Activated CD8-positive, alpha-beta memory T cell treated with anti-CD3 and anti-CD28 coated beads for 48 hours (primary cell): Measurements from ENCODE around the gene ZSWIM5.
"Not testable (repeated sequence)": the region's sequence is repeated elsewhere in the genome, so short reads cannot be mapped to it uniquely, and the experiment has no call there.

Experiments
- DNase-seq, 3 experiments: peaks; one replicate each; pipeline ENCODE4 v3.0.0-alpha.2; 2020; ENCODE audit warnings: low read depth in 2 of 3, low spot score in 2 of 3

ZSWIM5 gene

DNA sequence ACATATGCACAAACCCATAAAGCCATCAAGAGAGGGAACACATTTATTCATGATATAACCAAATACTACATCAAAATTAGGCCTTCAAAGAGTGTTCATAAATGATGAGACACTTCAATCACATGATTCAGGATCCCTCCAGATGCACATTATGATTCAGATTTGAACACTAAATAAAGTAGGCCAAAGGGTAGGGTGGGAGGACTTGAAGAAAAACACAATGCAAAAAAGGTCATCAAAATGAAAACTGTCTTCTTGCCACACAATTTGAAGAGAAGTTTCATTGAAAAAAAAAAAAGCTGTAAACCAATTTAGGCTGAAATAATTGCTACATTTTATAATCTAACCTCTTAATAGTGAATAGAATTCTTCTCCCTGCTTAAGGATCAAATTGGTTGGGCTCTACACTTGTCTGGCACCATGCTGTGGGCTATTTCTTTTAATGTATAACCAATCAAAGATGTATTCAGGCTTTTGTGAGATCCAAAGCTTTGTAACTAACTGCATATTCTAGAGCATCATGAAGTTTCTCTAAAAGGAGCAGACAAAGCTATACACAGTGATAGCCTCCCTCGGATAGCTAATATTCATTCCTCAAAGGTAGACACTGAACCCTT lies 58.1 kb downstream of the ZSWIM5 start:
- no peak for DNase-seq

DNA sequence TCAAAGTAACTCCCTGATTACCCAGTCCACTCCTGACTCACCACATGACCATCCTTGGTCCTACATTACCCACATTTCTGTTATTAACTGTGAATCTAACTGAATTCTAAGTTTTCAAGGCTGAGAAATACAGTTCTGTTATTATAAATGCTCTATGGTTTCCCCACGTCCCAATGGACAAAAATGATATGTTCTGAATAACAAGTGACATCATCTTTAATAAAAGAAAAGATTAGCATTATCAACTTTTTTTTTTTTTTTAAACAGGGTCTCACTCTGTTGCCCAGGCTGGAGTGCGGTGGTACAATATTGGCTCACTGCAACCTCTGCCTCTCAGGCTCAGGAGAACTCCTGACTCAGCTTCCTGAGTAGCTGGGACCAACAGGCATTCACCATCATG lies 59.6 kb downstream of the ZSWIM5 start:
- no peak for DNase-seq

DNA sequence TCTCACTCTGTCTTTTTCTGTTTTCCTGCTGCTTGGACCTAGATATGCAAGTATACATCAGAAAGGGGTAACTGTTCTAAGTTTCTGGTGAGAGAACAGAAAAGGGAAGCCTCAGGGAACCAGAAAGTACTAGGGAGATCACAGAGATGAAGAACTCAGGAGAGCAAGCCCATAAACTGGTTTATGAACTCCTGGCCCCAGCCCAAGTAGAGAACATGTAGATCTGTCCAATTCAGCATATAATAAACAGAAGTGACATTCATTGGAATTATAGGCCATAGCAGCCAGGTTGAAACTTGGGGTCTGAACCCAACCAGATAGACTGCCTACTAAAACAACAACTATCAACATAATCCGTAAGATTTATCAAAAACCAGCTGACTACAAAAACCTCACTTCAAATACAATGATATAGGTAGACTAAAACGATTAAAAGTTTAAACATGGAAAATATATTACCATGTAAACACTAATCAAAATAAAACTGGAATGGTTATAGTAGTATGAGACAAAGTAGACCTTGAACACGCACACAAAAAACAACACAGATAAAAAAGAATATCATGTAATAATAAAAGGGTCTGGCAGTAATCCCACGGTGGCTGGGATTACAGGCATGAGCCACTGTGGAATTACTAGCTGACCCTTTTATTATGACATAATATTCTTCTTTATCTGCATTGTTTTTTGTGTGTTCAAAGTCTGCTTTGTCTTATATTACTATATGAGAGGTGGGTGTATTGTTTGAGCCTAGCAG lies 65.0 kb downstream of the ZSWIM5 start:
- DNase-seq: no peak

DNA sequence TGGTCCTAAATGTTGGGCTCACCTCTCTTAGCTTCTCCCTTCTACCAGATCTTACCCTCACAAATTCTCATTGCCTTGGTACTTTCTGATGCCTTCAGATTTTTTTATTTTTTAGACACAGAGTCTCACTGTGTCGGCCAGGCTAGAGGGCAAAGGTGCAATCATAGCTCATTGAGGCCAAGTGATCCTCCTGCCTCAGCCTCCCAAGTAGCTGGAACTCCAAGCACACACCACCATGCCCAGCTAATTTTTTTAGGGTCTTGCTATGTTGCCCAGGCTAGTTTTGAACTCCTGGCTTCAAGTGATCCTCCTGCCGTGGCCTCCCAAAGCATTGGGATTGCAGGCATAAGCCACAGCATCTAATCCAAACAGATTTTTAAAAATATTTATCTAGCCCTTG lies 69.4 kb downstream of the ZSWIM5 start:
- no peak for DNase-seq

DNA sequence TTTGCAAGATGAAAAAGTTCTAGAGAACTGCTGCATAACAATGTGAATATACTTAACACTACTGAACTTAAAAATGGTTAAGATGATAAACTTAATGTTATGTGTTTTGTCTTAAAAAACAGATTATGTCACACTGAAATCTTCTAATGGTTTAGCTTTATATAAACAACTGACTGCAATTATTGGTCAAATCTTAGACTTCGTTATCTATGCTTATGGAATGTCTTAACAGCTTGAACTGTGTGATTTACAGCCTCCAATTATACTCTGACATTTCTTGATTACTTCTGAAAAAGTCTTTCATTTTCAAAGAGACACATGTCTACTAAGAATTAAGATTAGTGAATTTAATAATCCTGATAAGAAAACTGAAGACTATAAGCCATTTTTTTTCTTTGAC lies 71.1 kb downstream of the ZSWIM5 start:
- no peak for DNase-seq

DNA sequence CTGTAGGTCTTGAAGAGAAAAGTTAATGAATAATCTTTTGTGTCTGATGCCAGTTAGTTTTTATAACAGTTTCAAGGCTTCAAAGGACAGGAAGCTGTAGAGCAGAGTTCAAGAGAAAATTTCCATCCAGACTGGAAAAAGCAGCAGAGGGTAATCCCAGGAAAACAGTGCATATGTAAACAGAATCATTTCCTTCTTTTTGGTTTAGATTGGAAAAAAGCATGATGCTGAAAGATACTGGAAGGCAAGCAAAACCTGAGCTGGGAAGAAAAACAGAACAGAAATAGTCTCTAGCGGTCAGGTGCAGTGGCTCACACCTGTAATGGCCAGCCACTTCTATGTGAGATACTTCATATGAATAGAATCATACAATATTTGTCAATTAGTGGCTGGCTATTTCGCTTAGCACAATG lies 71.9 kb downstream of the ZSWIM5 start:
- DNase-seq: no peak

DNA sequence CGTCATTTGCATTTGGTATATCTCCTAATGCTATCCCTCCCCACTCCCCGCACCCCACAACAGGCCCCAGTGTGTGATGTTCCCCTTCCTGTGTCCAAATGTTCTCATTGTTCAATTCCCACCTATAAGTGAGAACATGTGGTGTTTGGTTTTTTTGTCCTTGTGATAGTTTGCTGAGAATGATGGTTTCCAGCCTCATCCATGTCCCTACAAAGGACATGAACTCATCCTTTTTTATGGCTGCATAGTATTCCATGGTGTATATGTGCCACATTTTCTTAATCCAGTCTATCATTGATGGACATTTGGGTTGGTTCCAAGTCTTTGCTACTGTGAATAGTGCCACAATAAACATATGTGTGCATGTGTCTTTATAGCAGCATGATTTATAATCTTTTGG lies 73.7 kb downstream of the ZSWIM5 start:
- DNase-seq: not testable (repeated sequence)

DNA sequence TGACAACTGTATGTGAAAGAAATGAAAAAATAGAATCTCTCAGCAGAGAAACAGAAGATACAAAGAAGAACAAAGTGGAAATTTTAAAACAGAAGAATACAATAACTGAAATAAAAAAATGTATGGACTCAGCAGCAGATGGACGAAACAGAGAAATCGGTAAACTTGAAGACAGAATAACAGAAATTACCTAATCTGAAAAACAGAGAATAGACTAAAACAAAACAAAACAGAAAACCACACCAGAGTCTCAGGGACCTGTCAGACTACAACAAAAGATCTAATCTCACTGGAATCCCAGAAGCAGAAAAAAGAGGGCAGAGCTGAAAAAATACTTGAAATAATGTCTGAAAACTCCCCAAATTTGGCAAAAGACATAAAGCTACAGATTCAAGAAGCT lies 83.0 kb downstream of the ZSWIM5 start:
- no peak for DNase-seq

DNA sequence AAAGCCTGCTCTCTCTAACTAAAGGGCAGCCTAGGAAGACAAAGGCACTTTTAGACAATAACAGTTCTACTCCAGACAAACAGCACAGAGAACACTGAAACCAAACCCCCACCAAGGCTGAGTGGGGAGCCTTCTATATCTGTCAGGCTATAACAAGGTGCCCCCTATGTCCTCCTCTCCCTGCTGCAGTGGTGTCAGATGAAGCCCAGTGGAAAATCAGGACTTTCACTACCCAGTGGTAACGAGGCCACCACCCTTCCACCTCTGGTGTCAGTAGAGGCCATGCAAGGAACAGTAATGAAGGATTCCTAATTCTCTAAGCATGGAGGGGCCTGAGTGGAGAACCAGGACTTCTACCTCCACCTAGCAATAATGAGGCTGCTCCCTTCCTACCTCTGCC lies 83.7 kb downstream of the ZSWIM5 start:
- no peak for DNase-seq

DNA sequence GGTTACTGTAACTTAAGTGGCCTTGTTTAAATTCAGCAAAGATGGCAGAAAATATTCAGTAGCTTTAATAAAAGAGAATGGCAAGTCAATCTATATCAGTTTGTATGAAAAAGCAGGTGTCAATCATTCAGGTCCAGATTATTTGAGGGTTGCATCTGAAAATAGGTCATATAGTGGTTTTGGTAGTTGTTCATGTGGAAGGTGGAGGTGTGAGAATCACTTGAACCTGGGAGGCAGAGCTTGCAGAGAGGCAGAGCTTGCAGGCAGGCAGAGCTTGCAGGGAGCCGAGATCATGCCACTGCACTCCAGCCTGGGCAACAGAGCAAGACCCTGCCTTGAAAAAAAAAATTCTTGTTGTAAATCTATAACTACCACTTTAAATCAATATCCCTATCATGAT lies 88.6 kb downstream of the ZSWIM5 start:
- DNase-seq: no peak

DNA sequence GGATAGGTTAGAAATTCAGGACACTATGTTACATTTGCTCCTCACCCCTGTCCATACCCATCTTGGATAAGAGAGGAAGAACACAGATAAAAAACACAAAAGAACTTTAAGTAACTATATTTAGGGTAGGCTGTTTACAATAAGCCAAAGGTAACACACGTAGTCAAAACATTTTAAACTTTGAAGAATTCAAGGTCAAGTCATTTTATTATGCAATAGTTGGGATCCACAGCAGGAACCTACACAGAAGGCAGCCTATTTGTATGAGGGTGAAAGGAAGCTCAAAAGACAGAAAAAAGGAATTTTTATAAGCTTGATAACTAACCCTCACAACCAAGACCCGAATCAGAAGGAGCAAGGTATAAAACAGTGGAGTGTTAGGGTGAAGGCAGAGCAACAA lies 89.6 kb downstream of the ZSWIM5 start:
- DNase-seq: no peak

DNA sequence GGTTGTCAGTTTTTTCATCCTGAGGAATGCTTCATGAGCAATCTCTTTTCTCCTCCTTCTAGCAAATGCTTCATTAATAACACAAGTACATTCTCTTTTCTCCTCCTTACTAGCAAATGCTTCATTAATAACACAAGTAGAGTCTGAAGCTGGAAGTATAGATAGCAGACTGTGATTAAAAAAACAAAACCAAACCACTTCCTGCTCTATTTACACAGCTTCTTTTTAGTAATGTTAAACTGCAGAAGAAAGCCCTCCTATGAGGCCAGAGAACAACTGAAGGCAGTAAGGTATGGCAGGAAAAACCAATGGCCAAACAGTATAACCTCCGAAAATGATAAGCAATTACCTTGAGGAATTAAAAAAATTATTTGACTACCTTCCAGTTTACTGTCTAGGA lies 90.1 kb downstream of the ZSWIM5 start:
- DNase-seq: no peak

DNA sequence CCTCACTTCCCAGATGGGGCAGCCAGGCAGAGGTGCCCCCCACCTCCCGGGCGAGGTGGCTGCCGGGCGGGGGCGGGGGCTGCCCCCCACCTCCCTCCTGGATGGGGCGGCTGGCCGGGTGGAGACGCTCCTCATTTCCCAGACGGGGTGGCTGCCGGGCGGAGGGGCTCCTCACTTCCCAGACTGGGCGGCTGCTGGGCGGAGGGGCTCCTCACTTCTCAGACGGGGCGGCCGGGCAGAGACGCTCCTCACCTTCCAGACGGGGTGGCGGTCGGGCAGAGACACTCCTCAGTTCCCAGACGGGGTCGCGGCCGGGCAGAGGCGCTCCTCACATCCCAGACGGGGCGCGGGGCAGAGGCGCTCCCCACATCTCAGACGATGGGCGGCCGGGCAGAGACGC lies 91.2 kb downstream of the ZSWIM5 start:
- not testable (repeated sequence) for DNase-seq

DNA sequence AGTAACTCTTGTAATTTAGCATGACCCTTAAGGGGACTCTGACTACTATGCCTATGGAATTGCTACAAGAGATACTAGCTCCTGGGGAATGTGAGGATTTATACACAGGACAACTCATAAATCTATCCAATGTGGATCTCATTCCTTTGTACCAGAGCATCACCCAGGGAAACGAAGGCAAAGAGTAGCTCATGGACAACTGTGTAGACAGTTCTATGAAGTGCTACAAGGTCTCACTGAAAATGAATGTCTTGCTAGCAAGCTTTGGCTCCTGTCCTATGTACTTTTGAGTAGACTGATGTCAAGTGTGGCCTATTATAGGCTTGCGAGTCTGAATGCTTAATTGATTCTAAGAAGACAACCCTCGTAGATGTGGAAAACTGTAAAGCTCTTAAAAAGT lies 93.7 kb downstream of the ZSWIM5 start:
- no peak for DNase-seq

DNA sequence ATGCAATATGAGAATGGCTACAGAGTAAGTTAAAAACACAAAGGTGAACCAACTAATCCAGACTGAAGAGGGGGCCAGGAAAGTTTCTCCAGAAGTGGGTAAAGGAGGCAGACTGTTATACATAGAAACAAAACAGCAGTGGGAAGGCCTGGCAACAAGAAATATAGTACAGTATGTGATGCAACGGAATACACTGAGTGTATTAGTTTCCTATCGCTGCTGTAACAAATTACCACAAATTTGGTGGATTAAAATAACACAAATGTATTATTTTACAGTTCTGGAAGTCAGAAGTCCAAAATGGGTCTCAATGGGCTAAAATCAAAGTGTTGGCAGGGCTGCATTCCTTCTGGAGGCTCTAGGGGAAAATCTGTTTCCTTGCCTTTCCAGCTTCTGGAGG lies 95.2 kb downstream of the ZSWIM5 start:
- no peak for DNase-seq

DNA sequence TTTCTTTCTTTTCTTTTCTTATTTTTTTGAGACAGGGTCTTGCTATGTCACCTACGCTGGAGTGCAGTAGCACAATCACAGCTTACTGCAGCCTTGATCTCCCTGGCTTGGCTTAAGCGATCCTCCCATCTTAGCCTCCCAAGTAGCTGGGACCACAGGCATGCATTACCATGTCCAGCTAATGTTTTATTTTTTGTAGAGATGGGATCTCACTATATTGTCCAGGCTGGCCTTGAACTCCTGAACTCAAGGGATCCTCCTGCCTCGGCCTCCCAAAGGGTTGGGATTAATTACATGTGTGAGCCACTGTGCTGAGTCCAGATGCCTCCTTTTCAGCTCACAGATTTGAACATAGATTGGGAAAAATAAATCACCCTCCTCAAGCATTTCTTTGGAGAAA lies 98.6 kb downstream of the ZSWIM5 start:
- no peak for DNase-seq

DNA sequence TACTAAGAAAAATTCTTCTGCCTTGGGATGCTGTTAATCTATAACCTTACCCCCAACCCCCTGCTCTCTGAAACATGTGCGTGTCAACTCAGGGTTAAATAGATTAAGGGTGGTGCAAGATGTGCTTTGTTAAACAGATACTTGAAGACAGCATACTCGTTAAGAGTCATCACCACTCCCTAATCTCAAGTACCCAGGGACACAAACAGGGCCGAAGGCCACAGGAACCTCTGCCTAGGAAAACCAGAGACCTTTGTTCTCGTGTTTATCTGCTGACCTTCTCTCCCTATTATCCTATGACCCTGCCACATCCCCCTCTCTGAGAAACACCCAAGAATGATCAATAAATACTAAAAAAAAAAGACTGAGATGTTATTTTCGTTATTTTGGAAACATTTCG lies 99.5 kb downstream of the ZSWIM5 start:
- DNase-seq: not testable (repeated sequence)

DNA sequence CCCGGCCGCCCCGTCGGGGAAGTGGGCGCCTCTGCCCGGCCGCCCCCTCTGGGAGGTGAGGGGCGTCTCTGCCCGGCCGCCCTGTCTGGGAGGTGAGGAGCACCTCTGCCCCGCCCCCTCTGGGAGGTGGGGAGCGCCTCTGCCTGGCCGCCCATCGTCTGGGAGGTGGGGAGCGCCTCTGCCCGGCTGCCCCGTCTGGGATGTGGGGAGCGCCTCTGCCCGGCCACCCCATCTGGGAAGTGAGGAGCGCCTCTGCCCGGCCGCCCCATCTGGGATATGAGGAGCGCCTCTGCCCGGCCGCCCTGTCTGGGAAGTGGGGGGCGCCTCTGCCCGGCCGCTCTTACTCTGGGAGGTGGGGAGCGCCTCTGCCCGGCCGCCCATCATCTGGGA lies 100.3 kb downstream of the ZSWIM5 start:
- not testable (repeated sequence) for DNase-seq

DNA sequence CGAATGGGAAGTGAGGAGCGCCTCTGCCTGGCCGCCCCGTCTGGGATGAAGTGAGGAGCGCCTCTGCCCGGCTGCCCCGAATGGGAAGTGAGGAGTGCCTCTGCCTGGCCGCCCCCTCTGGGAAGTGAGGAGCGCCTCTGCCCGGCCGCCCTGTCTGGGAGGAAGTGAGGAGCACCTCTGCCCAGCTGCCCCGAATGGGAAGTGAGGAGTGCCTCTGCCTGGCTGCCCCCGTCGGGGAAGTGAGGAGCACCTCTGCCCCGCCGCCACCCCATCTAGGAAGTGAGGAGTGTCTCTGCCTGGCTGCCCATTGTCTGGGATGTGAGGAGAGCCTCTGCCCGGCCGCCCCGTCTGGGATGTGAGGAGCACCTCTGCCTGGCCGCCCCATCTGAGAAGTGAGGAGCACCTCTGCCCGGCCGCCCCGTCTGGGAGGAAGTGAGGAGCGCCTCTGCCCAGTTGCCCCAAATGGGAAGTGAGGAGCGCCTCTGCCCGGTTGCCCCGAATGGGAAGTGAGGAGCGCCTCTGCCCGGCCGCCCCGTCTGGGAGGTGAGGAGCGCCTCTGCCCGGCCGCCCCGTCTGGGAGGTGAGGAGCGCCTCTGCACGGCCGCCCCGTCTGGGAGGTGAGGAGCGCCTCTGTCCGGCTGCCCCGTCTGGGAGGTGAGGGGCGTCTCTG lies 100.8 kb downstream of the ZSWIM5 start:
- not testable (repeated sequence) for DNase-seq

DNA sequence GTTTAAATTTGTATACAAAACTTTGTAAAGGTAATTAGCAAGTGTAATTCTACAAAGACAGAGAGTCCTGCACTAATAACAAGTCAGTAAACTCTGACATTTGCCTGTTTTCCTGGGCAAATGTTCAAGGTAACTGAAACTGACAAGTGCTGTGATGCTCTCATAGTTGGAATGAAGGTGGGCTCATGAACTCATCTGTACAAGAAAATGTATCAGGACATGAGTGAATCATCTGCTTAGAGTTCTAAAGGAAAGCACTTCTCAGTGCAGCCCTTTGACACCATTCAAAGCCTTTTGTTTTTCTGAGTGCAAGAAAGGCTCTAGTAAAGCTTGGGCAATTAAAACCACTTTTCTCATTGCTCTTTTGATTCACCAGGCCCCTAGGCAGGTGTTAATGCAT lies 102.9 kb downstream of the ZSWIM5 start:
- no peak for DNase-seq

DNA sequence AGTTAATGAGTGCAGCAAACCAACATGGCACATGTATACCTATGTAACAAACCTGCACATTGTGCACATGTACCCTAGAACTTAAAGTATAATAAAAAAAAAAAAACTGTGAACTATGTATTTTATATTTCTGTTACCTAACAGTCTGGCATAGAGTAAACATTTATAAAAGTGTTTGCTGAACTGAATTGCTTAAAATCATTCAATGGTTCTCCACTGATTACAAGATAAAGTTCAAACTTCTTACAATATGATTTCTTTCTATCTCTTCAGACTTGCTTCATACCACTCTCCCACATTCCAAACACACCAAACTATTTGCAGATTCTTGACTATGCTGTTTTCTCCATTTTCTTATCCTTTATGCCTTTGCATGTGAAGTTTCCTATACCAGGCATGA lies 104.5 kb downstream of the ZSWIM5 start:
- no peak for DNase-seq

DNA sequence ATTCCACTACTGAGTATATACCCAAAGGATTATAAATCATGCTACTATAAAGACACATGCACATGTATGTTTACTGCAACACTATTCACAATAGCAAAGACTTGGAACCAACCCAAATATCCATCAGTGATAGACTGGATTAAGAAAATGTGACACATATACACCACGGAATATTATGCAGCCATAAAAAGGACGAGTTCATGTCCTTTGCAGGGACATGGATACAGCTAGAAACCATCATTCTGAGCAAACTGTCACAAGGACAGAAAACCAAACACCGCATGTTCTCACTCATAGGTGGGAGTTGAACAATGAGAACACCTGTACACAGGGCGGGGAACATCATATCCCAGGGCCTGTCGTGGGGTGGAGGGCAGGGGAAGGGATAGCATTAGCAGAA lies 104.9 kb downstream of the ZSWIM5 start:
- not testable (repeated sequence) for DNase-seq

DNA sequence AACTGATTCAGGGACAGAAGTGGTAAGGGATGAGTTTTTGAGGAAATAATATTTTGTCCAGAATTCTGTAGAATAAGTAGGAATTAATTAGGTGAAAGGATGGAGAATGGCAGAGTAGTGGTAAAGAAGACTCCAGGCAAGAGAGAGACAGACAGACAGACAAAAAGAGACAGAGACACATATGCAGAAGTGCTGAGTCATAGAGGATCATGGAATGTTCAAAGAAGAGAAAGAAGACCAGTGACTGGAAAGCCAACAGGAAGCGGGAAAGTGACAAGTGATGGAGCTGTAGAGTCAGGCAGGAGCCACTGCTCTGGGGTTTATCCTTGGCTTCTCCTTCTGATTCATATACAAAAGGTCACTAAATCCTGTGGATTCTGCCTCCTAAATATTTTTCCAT lies 108.5 kb downstream of the ZSWIM5 start:
- no peak for DNase-seq
